CD4-positive, alpha-beta T cell treated with Interleukin-1 beta for 1 hour (primary cell): ENCODE results near the gene FUT4.
"Not testable (repeated sequence)": the region's sequence is repeated elsewhere in the genome, so short reads cannot be mapped to it uniquely, and the experiment has no call there.

Experiments used
- DNase-seq, 2 donors: peaks; one replicate each; pipeline ENCODE4 v3.0.0-alpha.2; 2020 to 2022

FUT4 gene

GRCh38 chr11:94543695-94544645 lies at the start of gene FUT4:
TSS of gene FUT4 (plus strand) at chr11:94543921. CDS start at chr11:94544134, 213 bp downstream.
- peak; percentile 66 to 70 for DNase-seq

GRCh38 chr11:94494126-94494680 lies 49.5 kb upstream of the FUT4 start:
- no peak for DNase-seq

- no peak for DNase-seq
Measured at GRCh38 chr11:94500181-94500580, 43.5 kb upstream of the FUT4 start.

DNA sequence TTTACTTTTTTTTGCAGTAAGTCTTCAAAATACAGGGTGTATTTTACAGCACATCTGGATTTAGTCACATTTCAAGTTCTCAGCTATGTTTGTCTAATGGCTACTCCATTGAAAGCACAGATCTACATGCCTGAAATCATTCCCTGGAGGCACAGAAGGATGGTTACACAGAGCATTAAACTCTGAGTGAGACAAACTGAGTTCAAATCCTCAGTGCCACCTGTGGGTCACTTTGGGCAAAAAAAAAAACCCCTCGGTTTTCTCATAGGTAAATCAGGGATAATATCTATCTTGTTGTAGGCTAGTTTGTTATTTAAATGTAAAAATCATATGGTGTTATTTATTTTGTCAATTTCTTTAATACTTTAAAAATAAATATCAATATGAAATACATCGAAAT lies 42.2 kb upstream of the FUT4 start:
- no peak for DNase-seq

- peak in 1 of 2 donors; percentile 63 for DNase-seq
Measured at GRCh38 chr11:94504689-94505293, 38.9 kb upstream of the FUT4 start.

DNA sequence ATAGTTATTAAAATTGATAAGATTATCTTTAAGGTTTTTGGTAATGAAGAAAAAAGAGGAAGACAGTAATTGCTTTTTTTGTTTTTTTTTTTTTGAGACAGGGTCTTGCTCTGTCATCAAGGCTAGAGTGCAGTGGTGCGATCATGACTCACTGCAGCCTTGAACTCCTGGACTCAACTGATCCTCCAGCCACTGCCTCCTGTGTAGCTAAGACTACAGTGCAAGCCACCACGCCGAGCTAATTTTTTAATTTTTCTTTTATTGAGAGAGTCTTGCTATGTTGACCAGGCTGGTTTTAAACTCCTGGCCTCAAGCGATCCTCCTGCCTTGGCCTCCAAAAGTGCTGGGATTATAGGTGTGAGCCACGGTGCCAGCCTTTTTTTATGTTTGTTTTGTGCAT lies 37.2 kb upstream of the FUT4 start:
- DNase-seq = not testable (repeated sequence)

DNA sequence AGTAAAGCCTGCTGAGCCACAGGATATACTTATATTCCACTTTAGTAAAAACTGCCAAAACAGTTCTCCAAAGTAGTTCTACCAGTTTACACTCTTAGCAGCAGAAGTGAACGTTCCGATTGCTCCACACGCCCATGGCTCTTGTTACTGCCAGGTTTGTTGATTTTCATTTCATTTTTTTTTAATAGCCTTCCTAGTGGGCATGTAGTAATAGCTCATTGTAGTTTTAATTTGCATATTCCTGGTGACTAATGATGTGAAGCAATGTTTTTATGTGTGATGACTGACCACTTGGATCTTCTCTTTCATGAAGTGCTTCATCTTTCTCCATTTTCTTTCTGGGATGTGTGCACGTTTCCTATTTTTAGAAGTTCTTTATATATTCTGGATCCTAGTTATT lies 36.2 kb upstream of the FUT4 start:
- no peak for DNase-seq

GRCh38 chr11:94511932-94512781 lies 31.6 kb upstream of the FUT4 start, which contains the start of gene C11orf97:
TSS of gene C11orf97 (plus strand) at chr11:94512461. CDS start at chr11:94512529, 68 bp downstream.
- DNase-seq = peak; percentile 61 to 65

GRCh38 chr11:94513091-94513490 lies 30.6 kb upstream of the FUT4 start:
- no peak for DNase-seq

DNA sequence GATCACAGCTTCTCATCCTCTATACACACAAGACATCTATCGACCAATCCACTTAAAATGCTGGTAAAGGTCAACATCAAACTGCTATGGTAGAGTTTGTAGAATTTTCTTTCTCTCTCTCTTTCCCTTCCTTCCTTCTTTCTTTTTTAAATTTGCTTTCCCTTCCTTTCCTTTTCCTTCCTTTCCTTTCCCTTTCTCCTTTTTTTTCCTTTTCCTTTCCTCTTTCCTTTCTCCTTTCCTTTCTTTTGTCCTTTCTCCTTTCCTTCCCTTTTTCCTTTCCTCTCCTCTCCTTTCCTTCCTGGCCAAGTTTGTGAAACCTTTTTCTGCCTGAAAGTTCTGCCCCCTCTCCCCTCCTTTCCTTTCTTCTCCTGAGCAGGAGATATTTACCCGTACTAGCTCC lies 28.3 kb upstream of the FUT4 start:
- no peak for DNase-seq

DNA sequence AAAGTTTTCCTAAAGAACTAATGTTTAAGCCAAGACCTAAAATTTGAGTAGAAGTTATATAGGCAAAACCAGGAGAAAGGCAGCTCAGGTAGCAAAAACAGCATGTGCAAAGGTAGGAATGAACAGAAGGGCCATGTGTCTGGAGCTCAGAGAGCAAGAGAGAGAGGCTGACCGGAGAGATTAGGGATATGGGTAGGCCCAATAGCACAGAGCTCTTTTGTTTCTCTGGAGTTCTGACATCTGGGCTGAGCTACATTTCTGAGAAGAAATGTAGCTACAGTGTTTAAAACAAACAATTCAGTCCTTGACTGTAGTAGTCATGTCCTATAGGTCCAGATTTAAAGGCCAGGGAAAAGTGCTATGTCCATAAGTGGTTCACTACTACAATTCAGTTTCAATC lies 27.0 kb upstream of the FUT4 start:
- no peak for DNase-seq

GRCh38 chr11:94518300-94518699 lies 25.4 kb upstream of the FUT4 start:
- no peak for DNase-seq

DNA sequence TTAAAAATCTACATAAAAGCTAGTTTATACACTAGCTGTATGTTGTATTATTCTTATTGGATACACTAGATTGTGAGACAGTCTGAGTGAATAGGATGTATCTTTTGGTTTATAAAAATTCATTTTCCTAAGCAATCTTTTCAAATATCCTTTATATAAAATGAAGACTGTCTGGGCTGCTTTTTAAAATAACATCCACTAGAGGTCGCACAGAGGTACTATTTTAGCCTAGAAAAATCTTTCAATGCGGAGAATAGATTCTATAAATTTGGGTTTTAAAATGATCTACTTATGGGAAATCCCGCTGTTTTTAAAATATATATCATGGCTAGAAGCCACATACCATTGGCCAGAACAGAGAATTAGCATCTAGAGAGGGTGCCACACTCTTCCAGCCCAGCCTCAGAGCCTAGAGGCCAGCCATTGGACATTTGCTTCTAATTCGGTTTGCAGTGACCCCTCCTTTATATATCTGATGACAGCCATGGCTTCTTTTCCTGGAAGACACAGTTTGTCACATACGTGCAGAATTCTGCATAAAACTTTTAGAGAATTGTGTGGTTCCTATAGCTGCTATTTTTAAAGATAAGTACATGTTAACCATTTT lies 24.1 kb upstream of the FUT4 start:
- peak in 1 of 2 donors; percentile 44 for DNase-seq

DNA sequence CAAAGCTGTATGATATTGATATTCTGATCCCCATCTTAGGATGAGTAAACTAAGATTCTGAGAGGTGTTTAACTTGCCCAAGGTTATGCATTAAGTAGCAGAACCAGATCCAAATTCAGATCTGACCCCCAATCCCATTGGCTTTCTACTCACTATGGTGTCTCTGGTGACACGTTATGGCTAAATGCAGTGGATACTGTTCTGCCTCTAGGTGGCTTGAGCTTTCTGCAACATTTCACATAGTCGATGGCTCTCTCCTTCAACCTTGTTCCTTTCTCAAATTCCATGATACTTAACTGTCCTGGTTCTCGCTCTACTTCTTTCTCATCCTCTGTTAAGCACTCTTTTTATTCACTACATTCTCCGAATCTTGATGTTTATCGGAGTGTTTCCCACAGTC lies 22.0 kb upstream of the FUT4 start:
- DNase-seq = no peak

GRCh38 chr11:94524341-94524740 lies 19.4 kb upstream of the FUT4 start:
- no peak for DNase-seq

GRCh38 chr11:94525546-94526324 lies 18.0 kb upstream of the FUT4 start:
- no peak for DNase-seq

- DNase-seq = no peak
Measured at GRCh38 chr11:94526645-94527438, 16.9 kb upstream of the FUT4 start.

- DNase-seq = no peak
Measured at GRCh38 chr11:94528551-94528950, 15.2 kb upstream of the FUT4 start.

- DNase-seq = no peak
Measured at GRCh38 chr11:94532211-94532610, 11.5 kb upstream of the FUT4 start.

GRCh38 chr11:94533206-94533605 lies 10.5 kb upstream of the FUT4 start:
- no peak for DNase-seq
